ENCODE results near the gene LAMA2. TPM values are rescaled to one million over a fixed set of nuclear protein-coding genes. Genes with fewer than 3 reads are reported as not detected.

The LAMA2 gene
- total and polyA plus RNA-seq, 2 experiments from 2014 or later, result 13.4 to 78.1 TPM

DNA sequence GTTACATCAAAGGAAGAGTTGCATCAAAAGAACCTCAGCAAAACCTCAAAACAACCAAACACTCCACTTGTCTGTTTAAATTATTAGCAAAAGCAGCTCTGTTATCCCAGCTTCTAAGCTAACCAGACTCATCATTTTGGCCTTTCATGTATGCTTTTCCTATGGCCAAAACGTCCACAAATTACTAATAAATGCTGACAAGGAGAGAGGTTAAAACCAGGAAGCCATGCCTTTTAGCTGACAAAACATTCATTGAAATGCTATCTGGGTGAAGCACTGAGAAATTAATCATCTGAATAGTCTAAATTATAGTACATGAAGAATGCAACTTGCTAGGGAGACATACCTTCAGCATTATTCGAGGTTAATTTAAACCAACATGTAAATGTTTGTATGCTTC is 80.6 kb downstream of the LAMA2 start:
- H3K27ac ChIP-seq, result no peak overlapping the region
- TF ChIP-seq, protein P1, sequence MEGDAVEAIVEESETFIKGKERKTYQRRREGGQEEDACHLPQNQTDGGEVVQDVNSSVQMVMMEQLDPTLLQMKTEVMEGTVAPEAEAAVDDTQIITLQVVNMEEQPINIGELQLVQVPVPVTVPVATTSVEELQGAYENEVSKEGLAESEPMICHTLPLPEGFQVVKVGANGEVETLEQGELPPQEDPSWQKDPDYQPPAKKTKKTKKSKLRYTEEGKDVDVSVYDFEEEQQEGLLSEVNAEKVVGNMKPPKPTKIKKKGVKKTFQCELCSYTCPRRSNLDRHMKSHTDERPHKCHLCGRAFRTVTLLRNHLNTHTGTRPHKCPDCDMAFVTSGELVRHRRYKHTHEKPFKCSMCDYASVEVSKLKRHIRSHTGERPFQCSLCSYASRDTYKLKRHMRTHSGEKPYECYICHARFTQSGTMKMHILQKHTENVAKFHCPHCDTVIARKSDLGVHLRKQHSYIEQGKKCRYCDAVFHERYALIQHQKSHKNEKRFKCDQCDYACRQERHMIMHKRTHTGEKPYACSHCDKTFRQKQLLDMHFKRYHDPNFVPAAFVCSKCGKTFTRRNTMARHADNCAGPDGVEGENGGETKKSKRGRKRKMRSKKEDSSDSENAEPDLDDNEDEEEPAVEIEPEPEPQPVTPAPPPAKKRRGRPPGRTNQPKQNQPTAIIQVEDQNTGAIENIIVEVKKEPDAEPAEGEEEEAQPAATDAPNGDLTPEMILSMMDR (IDR thresholded peaks at IDR 0.05; ENCODE audit: low read depth, low read length), result no peak
- no peak overlapping the region for H3K4me3 ChIP-seq
- DNase-seq (ENCODE audit: low read depth in 1 of 2, low spot score in 1 of 2), result no peak
- H3K4me1 ChIP-seq (ENCODE audit: low read depth), result no peaks in the 10 kb centered on the region
- no peaks in the 10 kb centered on the region for H3K36me3 ChIP-seq
- H3K27me3 ChIP-seq, result no peaks in the 10 kb centered on the region
- no peaks in the 10 kb centered on the region for H3K9me3 ChIP-seq (ENCODE audit: low read depth)

DNA sequence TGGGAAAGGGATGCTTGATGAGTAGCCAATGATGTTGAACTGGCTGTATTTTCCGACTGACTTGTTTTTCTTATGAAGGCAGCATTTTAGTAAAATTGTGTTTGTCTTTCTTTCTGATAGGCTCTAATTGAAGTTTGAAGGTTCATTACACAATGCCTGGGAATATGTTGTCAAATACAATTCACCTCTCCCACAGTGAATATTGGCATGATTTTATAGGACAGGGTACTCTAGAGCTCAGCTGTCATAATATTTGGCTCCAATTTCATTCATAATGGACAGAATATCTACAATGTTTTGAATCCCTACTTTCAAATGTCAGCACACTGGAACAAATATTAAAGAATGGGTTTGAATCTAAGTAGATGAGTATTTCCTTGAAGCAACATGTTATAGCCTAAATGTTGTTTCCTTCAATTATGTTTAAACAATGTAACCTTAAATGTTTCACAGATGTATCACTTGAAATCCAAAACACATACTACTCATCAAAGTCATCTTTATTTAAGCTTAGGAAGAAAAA is 81.4 kb downstream of the LAMA2 start:
- Histone ChIP-seq H3K36me3 (no peaks in the 10 kb centered on the region), H3K4me3 (no peak overlapping the region), H3K4me1 (ENCODE audit: low read depth) (no peaks in the 10 kb centered on the region), H3K9me3 (ENCODE audit: low read depth) (no peaks in the 10 kb centered on the region), H3K27ac (no peak overlapping the region), H3K27me3 (no peaks in the 10 kb centered on the region)
- no peak for DNase-seq (ENCODE audit: low read depth in 1 of 2, low spot score in 1 of 2)
- TF ChIP-seq, protein P1 (IDR thresholded peaks at IDR 0.05; ENCODE audit: low read depth, low read length), result no peak

DNA sequence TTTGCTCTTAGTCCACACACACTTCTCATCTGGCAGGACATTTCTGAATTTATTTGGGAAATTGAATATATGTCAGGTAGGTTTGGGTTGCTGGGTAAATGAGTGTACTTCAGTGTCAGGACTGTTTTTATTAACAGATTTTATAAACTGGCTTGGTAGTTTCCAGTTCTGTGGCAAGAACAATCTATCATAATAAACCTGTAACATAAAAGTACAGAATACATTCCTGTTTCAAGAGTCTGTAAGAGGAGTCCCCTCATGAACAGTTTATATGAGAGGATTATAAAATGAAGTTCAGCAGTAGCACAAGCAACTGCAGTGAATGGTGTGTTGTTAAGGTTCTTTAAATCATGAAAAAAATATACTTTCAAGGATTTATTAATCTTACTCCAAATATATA is 81.8 kb downstream of the LAMA2 start:
- TF ChIP-seq, protein P1 (IDR thresholded peaks at IDR 0.05; ENCODE audit: low read depth, low read length), result no peak
- Histone ChIP-seq H3K4me1 (ENCODE audit: low read depth) (no peaks in the 10 kb centered on the region), H3K36me3 (no peaks in the 10 kb centered on the region), H3K9me3 (ENCODE audit: low read depth) (no peaks in the 10 kb centered on the region), H3K27ac (no peak overlapping the region), H3K27me3 (no peaks in the 10 kb centered on the region), H3K4me3 (no peak overlapping the region)
- DNase-seq (ENCODE audit: low read depth in 1 of 2, low spot score in 1 of 2), result no peak

- no peak overlapping the region for H3K4me3 ChIP-seq
- H3K36me3 ChIP-seq, result no peaks in the 10 kb centered on the region
- no peaks in the 10 kb centered on the region for H3K9me3 ChIP-seq (ENCODE audit: low read depth)
- TF ChIP-seq, protein P1 (IDR thresholded peaks at IDR 0.05; ENCODE audit: low read depth, low read length), result no peak
- H3K27ac ChIP-seq, result no peak overlapping the region
- no peak for DNase-seq (ENCODE audit: low read depth in 1 of 2, low spot score in 1 of 2)
- no peaks in the 10 kb centered on the region for H3K27me3 ChIP-seq
- H3K4me1 ChIP-seq (ENCODE audit: low read depth), result no peaks in the 10 kb centered on the region
These were observed 84.0 kb downstream of the LAMA2 start for GRCh38 chr6:128966934-128967333.

- Histone ChIP-seq H3K27ac (no peak overlapping the region), H3K4me3 (no peak overlapping the region), H3K9me3 (ENCODE audit: low read depth) (no peaks in the 10 kb centered on the region), H3K4me1 (ENCODE audit: low read depth) (no peaks in the 10 kb centered on the region), H3K36me3 (no peaks in the 10 kb centered on the region), H3K27me3 (no peaks in the 10 kb centered on the region)
- peak in 1 of 2 donors; percentile 23 for DNase-seq (ENCODE audit: low read depth in 1 of 2, low spot score in 1 of 2)
- TF ChIP-seq, protein P1 (IDR thresholded peaks at IDR 0.05; ENCODE audit: low read depth, low read length), result no peak
These were observed 96.1 kb downstream of the LAMA2 start for GRCh38 chr6:128979071-128979470.

- TF ChIP-seq, protein P1 (IDR thresholded peaks at IDR 0.05; ENCODE audit: low read depth, low read length), result no peak
- DNase-seq (ENCODE audit: low read depth in 1 of 2, low spot score in 1 of 2), result no peak
- Histone ChIP-seq H3K27me3 (no peaks in the 10 kb centered on the region), H3K27ac (no peak overlapping the region), H3K4me1 (ENCODE audit: low read depth) (no peaks in the 10 kb centered on the region), H3K36me3 (no peaks in the 10 kb centered on the region), H3K4me3 (no peak overlapping the region), H3K9me3 (ENCODE audit: low read depth) (no peaks in the 10 kb centered on the region)
These were observed 98.8 kb downstream of the LAMA2 start for GRCh38 chr6:128981716-128982115.

All from cardiac muscle cell (in vitro differentiated cells and primary cell).